IgD-negative memory B cell (primary cell): Measurements from ENCODE around the gene KASH5. TPM values are rescaled to one million over a fixed set of nuclear protein-coding genes. Genes with fewer than 3 reads are reported as not detected.
"Not testable (repeated sequence)": the region's sequence is repeated elsewhere in the genome, so short reads cannot be mapped to it uniquely, and the experiment has no call there.

Source experiments
- H3K27ac Mint-ChIP-seq, 3 donors: one replicate each; pipeline ENCODE4 v1.8.0; 2020 to 2022; ENCODE audit warnings: mild to moderate bottlenecking in 3 of 3, mixed read lengths in 3 of 3, moderate library complexity in 1 of 3
- H3K27me3 Mint-ChIP-seq: one replicate; pipeline ENCODE4 v1.8.0; 2021; ENCODE audit warnings: mixed read lengths
- H3K36me3 Mint-ChIP-seq: one replicate; pipeline ENCODE4 v1.8.0; 2020; ENCODE audit warnings: mild to moderate bottlenecking, mixed read lengths
- H3K4me1 Mint-ChIP-seq, 3 donors: one replicate each; pipeline ENCODE4 v1.8.0; 2020 to 2022; ENCODE audit warnings: mixed read lengths in 3 of 3, mild to moderate bottlenecking in 1 of 3
- H3K4me3 Mint-ChIP-seq, 4 donors: one replicate each; pipeline ENCODE4 v1.8.0; 2020 to 2022; ENCODE audit warnings: mild to moderate bottlenecking in 4 of 4, mixed read lengths in 4 of 4, moderate library complexity in 3 of 4
- H3K9me3 Mint-ChIP-seq, 3 donors: one replicate each; pipeline ENCODE4 v1.8.0; 2020 to 2021; ENCODE audit warnings: mixed read lengths in 3 of 3, mild to moderate bottlenecking in 1 of 3
- polyA plus RNA-seq: library from polyadenylated mRNA; unstranded; fragments of 300-500 nt; fragmentation: Illumina TruSeq; gene quantifications from one replicate; pipeline ENCODE4 v1.2.3, GENCODE V29; 2021

Gene KASH5
- polyA plus RNA-seq, 1 donor from 2014 or later, result not detected

- Mint-ChIP-seq H3K4me1 (peaks cover 28 to 33% (median 32%) of the 10 kb centered on the region in 3 donors), H3K36me3 (peaks cover 3% of the 10 kb centered on the region), H3K9me3 (no peaks in the 10 kb centered on the region), H3K27ac (peak overlapping the region in 2 of 3 donors; percentile 54 to 89), H3K4me3 (peak overlapping the region; percentile 75 to 88 (median 82)), H3K27me3 (peaks cover 3% of the 10 kb centered on the region)
These were observed 32.1 kb upstream of the KASH5 start for GRCh38 chr19:49355909-49356353.

- Mint-ChIP-seq H3K4me1 (peaks cover 31 to 35% (median 33%) of the 10 kb centered on the region in 3 donors), H3K36me3 (peaks cover 3% of the 10 kb centered on the region), H3K9me3 (no peaks in the 10 kb centered on the region), H3K27ac (peak overlapping the region in 2 of 3 donors; percentile 46 to 54), H3K27me3 (peaks cover 3% of the 10 kb centered on the region), H3K4me3 (peak overlapping the region; percentile 75 to 88 (median 80))
These were observed 31.7 kb upstream of the KASH5 start for GRCh38 chr19:49356382-49356781.

GRCh38 chr19:49357186-49357585 lies 30.9 kb upstream of the KASH5 start:
- peaks cover 3% of the 10 kb centered on the region for H3K36me3 Mint-ChIP-seq
- peak overlapping the region; percentile 75 to 88 (median 82) for H3K4me3 Mint-ChIP-seq
- H3K4me1 Mint-ChIP-seq, result peaks cover 33 to 41% (median 34%) of the 10 kb centered on the region in 3 donors
- no peaks in the 10 kb centered on the region for H3K9me3 Mint-ChIP-seq
- peak overlapping the region in 2 of 3 donors; percentile 72 to 93 for H3K27ac Mint-ChIP-seq
- H3K27me3 Mint-ChIP-seq, result peaks cover 6% of the 10 kb centered on the region

DNA sequence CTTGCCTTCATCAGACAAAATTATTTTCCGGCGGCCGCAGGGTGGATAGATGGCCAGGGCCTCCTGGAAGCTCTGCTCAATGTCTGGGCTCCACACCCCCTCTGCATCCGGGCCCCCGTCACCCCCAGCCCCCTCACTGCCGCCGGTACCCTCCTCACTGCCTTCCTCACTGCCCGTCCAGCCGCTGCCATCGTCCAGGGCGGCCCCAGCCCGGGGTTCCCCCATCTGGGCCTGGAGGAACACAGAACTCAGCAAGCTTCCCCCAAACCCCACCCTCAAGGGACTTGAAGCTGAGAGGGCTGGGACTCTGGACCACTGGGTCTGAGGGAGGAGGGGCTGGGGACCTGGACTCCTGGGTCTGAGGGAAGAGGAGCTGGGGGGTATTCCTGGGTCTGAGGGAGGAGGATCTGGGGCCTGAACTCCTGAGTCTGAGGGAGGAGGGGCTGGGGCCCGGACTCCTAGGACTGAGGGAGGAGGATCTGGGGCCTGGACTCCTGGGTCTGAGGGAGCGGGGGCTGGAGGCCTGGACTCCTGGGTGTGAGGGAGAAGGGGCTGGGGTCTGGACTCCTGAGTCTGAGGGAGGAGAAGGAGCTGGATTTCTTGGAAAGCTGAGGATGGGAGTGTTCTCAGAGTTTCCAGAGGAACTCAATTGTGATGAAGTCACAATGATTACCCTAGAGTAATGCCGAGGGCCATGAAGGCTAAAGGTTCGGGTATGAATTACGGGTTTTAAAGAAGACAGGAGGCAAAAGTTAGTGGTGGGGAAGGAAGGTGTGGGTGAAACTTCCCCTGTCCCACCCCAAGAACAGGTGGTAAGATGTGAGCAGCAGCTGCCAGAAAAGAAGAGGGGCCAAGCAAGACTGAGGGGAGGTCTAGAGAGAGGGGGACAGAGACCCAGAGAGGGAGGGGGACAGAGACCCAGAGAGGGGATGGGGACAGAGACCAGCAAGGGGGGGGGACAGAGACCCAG lies 27.9 kb upstream of the KASH5 start:
- Mint-ChIP-seq H3K36me3 (no peaks in the 10 kb centered on the region), H3K27me3 (peaks cover 6% of the 10 kb centered on the region), H3K27ac (peak overlapping the region; percentile 1 to 95 (median 31)), H3K4me3 (peak overlapping the region; percentile 5 to 84 (median 70)), H3K9me3 (no peaks in the 10 kb centered on the region), H3K4me1 (peaks cover 18 to 39% (median 29%) of the 10 kb centered on the region in 3 donors)

DNA sequence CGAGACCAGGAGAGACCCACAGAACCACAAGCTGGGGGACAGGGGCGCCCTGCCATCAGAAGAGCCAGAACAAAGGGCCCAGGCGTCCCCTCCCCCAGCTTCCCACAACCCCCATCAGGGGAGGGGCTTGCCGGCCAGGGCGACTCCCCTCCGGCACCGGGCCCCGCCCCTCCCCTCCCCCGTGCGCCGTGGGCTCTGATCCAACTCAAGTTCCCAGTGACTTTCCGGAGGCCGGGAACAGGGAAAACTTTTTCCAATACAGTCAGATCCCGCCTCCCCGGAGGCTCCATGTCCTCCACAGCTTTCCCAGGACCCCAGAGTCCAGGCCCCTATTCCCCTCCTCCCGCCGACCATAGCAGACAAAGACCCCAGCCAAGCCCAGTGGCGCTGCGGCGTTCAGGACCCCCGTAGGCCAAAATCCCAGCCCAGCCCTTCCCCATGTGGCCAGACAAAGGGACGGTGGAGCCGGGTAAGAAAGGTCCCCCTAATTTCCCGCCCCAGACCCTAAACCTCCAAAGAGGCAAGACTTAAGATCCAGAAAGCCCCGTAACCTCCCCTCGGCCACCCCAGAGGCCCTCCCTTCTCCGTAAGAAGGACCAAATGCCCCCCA lies 26.5 kb upstream of the KASH5 start:
- Mint-ChIP-seq H3K27me3 (peaks cover 3% of the 10 kb centered on the region), H3K27ac (peak overlapping the region; percentile 21 to 90 (median 84)), H3K9me3 (no peaks in the 10 kb centered on the region), H3K4me1 (peaks cover 16 to 35% (median 23%) of the 10 kb centered on the region in 3 donors), H3K4me3 (peak overlapping the region in 3 of 4 donors; percentile 49 to 84 (median 79)), H3K36me3 (no peaks in the 10 kb centered on the region)

- Mint-ChIP-seq H3K36me3 (no peaks in the 10 kb centered on the region), H3K4me1 (peaks cover 12 to 28% (median 18%) of the 10 kb centered on the region in 3 donors), H3K27ac (peak within 1 kb of the TSS; percentile 21 to 90 (median 84)), H3K9me3 (no peaks in the 10 kb centered on the region), H3K4me3 (peak within 1 kb of the TSS in 3 of 4 donors; percentile 49 to 84 (median 79)), H3K27me3 (peaks cover 3% of the 10 kb centered on the region)
These were observed 25.8 kb upstream of the KASH5 start, which contains the start of gene TEAD2 for GRCh38 chr19:49362048-49362928. Gene TEAD2, minus strand, starts transcription at chr19:49362416. Its CDS starts 2,341 bp downstream, at chr19:49360075.

- no peak overlapping the region for H3K27ac Mint-ChIP-seq
- no peak overlapping the region for H3K4me3 Mint-ChIP-seq
- H3K4me1 Mint-ChIP-seq, result peaks cover 8 to 25% (median 16%) of the 10 kb centered on the region in 3 donors
- H3K9me3 Mint-ChIP-seq, result no peaks in the 10 kb centered on the region
- H3K27me3 Mint-ChIP-seq, result peaks cover 3% of the 10 kb centered on the region
- no peaks in the 10 kb centered on the region for H3K36me3 Mint-ChIP-seq
These were observed 25.2 kb upstream of the KASH5 start for GRCh38 chr19:49362929-49363267.

- Mint-ChIP-seq H3K27ac (peak within 1 kb of the TSS in 2 of 3 donors; percentile 17 to 95), H3K27me3 (peaks cover 3% of the 10 kb centered on the region), H3K4me3 (no peak within 1 kb of the TSS), H3K36me3 (no peaks in the 10 kb centered on the region), H3K9me3 (no peaks in the 10 kb centered on the region), H3K4me1 (peaks cover 8 to 22% (median 16%) of the 10 kb centered on the region in 3 donors)
These were observed 24.6 kb upstream of the KASH5 start, which contains the start of gene DKKL1 for GRCh38 chr19:49363268-49364082. Gene DKKL1, plus strand, starts transcription at chr19:49363877. Its CDS starts 122 bp downstream, at chr19:49363999.

- H3K27ac Mint-ChIP-seq, result peak overlapping the region in 1 of 3 donors; percentile 95
These were observed 23.8 kb upstream of the KASH5 start for GRCh38 chr19:49364083-49364737.

GRCh38 chr19:49366110-49366509 lies 21.9 kb upstream of the KASH5 start:
- peak overlapping the region in 1 of 4 donors; percentile 19 for H3K4me3 Mint-ChIP-seq
- H3K27me3 Mint-ChIP-seq, result peaks cover 3% of the 10 kb centered on the region
- no peaks in the 10 kb centered on the region for H3K36me3 Mint-ChIP-seq
- peak overlapping the region in 2 of 3 donors; percentile 9 to 31 for H3K27ac Mint-ChIP-seq
- peaks cover 5 to 15% (median 10%) of the 10 kb centered on the region in 3 donors for H3K4me1 Mint-ChIP-seq
- H3K9me3 Mint-ChIP-seq, result peaks cover 0 to 5% (median 2%) of the 10 kb centered on the region in 3 donors

More at GRCh38 chr19:49364083-49364737, 23.8 kb upstream of the KASH5 start:
- H3K4me3 Mint-ChIP-seq, result no peak overlapping the region
- peaks cover 6 to 22% (median 16%) of the 10 kb centered on the region in 3 donors for H3K4me1 Mint-ChIP-seq
- no peaks in the 10 kb centered on the region for H3K9me3 Mint-ChIP-seq
- no peaks in the 10 kb centered on the region for H3K36me3 Mint-ChIP-seq
- H3K27me3 Mint-ChIP-seq, result peaks cover 3% of the 10 kb centered on the region

DNA sequence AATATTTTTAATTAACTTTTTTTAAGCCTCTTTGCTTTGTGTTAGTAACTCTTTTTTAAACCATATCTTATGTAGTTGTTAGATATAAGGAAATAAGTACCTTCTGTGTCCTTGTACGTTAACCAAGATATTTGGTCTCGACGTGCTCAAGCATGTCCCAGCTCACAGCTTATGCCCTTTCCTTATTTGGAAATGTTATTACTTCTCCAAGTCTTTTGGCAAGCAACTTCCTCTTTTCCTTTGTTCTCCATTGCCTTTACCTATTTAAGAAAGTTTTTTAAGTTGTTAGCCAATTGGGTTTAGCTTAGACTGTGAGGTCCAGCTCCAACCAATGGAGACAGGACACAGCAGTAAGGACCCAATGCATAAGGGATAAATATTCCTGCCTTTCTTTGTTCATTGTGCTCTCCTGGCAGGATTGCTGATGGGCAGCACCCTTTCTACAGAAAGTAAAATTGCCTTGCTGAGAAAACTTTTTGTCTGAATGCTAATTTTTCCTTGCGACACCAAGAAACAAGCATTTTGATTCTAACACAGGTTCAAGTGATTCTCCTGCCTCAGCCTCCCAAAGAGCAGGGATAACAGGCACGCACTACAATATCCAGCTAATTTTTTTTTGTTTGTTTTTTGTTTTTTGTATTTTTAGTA lies 19.2 kb upstream of the KASH5 start:
- H3K9me3 Mint-ChIP-seq, result peaks cover 0 to 5% (median 2%) of the 10 kb centered on the region in 3 donors
- H3K27me3 Mint-ChIP-seq, result no peaks in the 10 kb centered on the region
- H3K27ac Mint-ChIP-seq, result no peak overlapping the region
- peaks cover 5 to 7% (median 5%) of the 10 kb centered on the region in 3 donors for H3K4me1 Mint-ChIP-seq
- no peak overlapping the region for H3K4me3 Mint-ChIP-seq
- no peaks in the 10 kb centered on the region for H3K36me3 Mint-ChIP-seq

DNA sequence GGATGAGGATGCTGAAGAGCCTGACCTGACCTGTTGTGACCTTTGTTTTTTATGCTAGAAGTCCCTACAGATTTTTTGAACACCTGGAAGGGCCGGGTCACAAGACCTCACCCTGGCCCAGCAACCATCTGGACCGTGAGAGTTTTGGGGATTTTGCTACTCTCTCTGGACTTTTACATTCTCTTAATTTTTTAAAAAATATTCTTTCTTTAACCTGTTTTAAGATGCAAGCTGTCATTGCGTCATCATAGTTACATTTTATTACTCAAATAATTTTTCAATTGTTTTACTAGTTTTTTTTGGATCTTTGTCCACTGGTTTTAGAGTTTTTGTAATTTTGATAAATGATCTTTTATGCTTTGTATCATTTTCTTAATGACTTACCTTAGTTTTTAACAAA lies 16.9 kb upstream of the KASH5 start:
- Mint-ChIP-seq H3K36me3 (no peaks in the 10 kb centered on the region), H3K27ac (no peak overlapping the region), H3K4me1 (peaks cover under 1 to 1% (median 1%) of the 10 kb centered on the region in 3 donors), H3K27me3 (peaks cover 4% of the 10 kb centered on the region), H3K9me3 (peaks cover 0 to 5% (median 4%) of the 10 kb centered on the region in 3 donors), H3K4me3 (no peak overlapping the region)

GRCh38 chr19:49373174-49373573 lies 14.9 kb upstream of the KASH5 start:
- not testable (repeated sequence) for H3K27ac Mint-ChIP-seq, H3K36me3 Mint-ChIP-seq, H3K27me3 Mint-ChIP-seq, H3K9me3 Mint-ChIP-seq, H3K4me3 Mint-ChIP-seq, H3K4me1 Mint-ChIP-seq
